ENCODE measurements around the gene TRIM54. TPM values are rescaled to one million over a fixed set of nuclear protein-coding genes. Genes with fewer than 3 reads are reported as not detected.
A peak's percentile ranks its signal among the peaks of the same experiment; 100 is the strongest.

Gene TRIM54
- total and polyA plus RNA-seq, 12 donors, result 1.2 to 47.1 (median 13.9) TPM

DNA sequence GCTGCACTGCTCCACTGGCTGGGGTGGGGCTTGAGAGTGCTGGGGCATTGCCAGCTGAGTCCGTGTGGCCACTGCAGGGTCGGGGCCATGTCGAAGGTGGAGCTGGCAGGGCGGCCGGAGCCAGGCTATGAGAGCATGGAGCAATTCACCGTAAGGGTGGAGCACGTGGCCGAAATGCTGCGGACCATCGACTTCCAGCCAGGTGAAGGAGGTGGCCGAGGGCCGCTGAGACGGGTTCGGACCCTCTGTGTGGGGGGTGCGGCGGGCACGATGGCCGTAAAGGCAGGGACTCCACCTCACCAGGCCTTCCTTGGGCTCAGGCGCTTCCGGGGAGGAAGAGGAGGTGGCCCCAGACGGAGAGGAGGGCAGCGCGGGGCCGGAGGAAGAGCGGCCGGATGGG lies 23.9 kb downstream of the TRIM54 start:
- Histone ChIP-seq H3K27ac (no peak overlapping the region), H3K4me1 (replicated peaks in 1 of 2) (peaks cover 10 to 21% of the 10 kb centered on the region in 2 donors), H3K9me3 (replicated peaks in 1 of 3) (no peaks in the 10 kb centered on the region), H3K36me3 (replicated peaks in 1 of 2) (peaks cover 0 to 6% of the 10 kb centered on the region in 2 donors), H3K4me3 (no peak overlapping the region), H3K27me3 (peaks cover 19% of the 10 kb centered on the region)
- WGBS, 4 donors, result 29 to 62% (median 42%) methylated on average over 15 to 26 of the region's 26 CpGs
- intact Hi-C loops (cut with DNase I), result loop anchor here in 1 of 2 donors (10.0 kb wide), 1 partner anchor 61 kb away; no protein-coding TSS in a partner anchor
- TF ChIP-seq POLR2A (IDR thresholded peaks at IDR 0.05) (no peak), CTCF (IDR thresholded peaks at IDR 0.05) (no peak)
- no peak for DNase-seq

- TF ChIP-seq POLR2A (IDR thresholded peaks at IDR 0.05), result no peak
- no peak for TF ChIP-seq CTCF (IDR thresholded peaks at IDR 0.05)
- Histone ChIP-seq H3K27me3 (peaks cover 19% of the 10 kb centered on the region), H3K9me3 (replicated peaks in 1 of 3) (no peaks in the 10 kb centered on the region), H3K4me3 (no peak overlapping the region), H3K4me1 (replicated peaks in 1 of 2) (peaks cover 10 to 21% of the 10 kb centered on the region in 2 donors), H3K36me3 (replicated peaks in 1 of 2) (peaks cover 0 to 6% of the 10 kb centered on the region in 2 donors), H3K27ac (no peak overlapping the region)
- intact Hi-C loops (cut with DNase I), result loop anchor here in 1 of 2 donors (10.0 kb wide), 1 partner anchor 62 kb away; no protein-coding TSS in a partner anchor
- WGBS, 4 donors, result 3 to 14% (median 5%) methylated on average over 7 to 51 of the region's 51 CpGs
- DNase-seq, result no peak
Observed at GRCh38 chr2:27306573-27307286, 24.5 kb downstream of the TRIM54 start.

DNA sequence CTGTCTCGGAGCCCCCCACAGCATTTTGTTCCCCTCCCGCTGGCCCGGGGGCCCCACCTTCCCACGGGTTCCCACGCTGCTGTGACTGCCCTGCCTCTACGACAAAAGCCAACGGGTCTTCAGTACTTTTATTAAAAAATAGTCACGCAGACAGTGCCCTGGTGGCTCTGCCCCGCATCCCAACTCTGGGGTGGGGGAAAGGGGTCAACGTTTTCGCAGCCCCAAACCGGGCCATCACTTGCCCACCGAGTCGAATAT lies 25.0 kb downstream of the TRIM54 start:
- no peak for DNase-seq
- Histone ChIP-seq H3K9me3 (replicated peaks in 1 of 3) (no peaks in the 10 kb centered on the region), H3K4me3 (no peak overlapping the region), H3K27me3 (peaks cover 19% of the 10 kb centered on the region), H3K27ac (no peak overlapping the region), H3K4me1 (replicated peaks in 1 of 2) (peaks cover 10 to 21% of the 10 kb centered on the region in 2 donors), H3K36me3 (replicated peaks in 1 of 2) (peaks cover 0 to 6% of the 10 kb centered on the region in 2 donors)
- WGBS, 4 donors, result 0 to 16% (median 9%) methylated on average over 2 to 14 of the region's 14 CpGs
- TF ChIP-seq CTCF (IDR thresholded peaks at IDR 0.05) (no peak), POLR2A (IDR thresholded peaks at IDR 0.05) (no peak)
- intact Hi-C loops (cut with DNase I), result loop anchor here in 1 of 2 donors (10.0 kb wide), 1 partner anchor 62 kb away; no protein-coding TSS in a partner anchor

GRCh38 chr2:27307545-27308358 lies 25.5 kb downstream of the TRIM54 start:
- TF ChIP-seq CTCF (IDR thresholded peaks at IDR 0.05) (no peak), POLR2A (IDR thresholded peaks at IDR 0.05) (no peak)
- H3K4me1 ChIP-seq (replicated peaks in 1 of 2), result peaks cover 10 to 21% of the 10 kb centered on the region in 2 donors
- no peak overlapping the region for H3K4me3 ChIP-seq
- H3K27ac ChIP-seq, result no peak overlapping the region
- H3K27me3 ChIP-seq, result peaks cover 19% of the 10 kb centered on the region
- DNase-seq, result peak in 1 of 7 donors; percentile 29
- 10 to 15% (median 13%) methylated on average over 26 to 75 of the region's 75 CpGs; no CpG with 5 or more reads in 1 of the 4 donors for WGBS, 4 donors
- H3K36me3 ChIP-seq (replicated peaks in 1 of 2), result peaks cover 0 to 6% of the 10 kb centered on the region in 2 donors
- intact Hi-C loops (cut with DNase I), result loop anchor here in 1 of 2 donors (10.0 kb wide), 1 partner anchor 63 kb away; no protein-coding TSS in a partner anchor
- no peaks in the 10 kb centered on the region for H3K9me3 ChIP-seq (replicated peaks in 1 of 3)

Data from adrenal gland (tissue), 12 donors.